Upper lobe of left lung (tissue), 4 donors: ENCODE data around the gene TEAD4.

Experiments
- CTCF ChIP-seq, 6 experiments: fragments of 450-650 bp in 4 of 6; fragments of 200-600 bp in 2 of 6; sonication (generic) in 2 of 6; IDR thresholded peaks; one replicate each; pipeline ENCODE4 v1.5.1; 2016 to 2019; ENCODE audit warnings: antibody characterized with exemption in 6 of 6
- EP300 ChIP-seq, 4 donors: sonication (generic); formaldehyde crosslinking; IDR thresholded peaks; one replicate each; pipeline ENCODE4 v1.5.1; 2017; ENCODE audit warnings: antibody characterized with exemption in 4 of 4, control low read depth in 2 of 4
- POLR2A ChIP-seq, 4 donors: fragments of 450-650 bp; IDR thresholded peaks; one replicate each; pipeline ENCODE4 v1.5.1; 2016 to 2017; ENCODE audit warnings: antibody characterized with exemption in 4 of 4, mild to moderate bottlenecking in 2 of 4
- POLR2AphosphoS5 ChIP-seq, 2 donors: sonication (generic); formaldehyde crosslinking; IDR thresholded peaks; one replicate each; pipeline ENCODE4 v1.5.1; 2017; ENCODE audit warnings: antibody characterized with exemption in 2 of 2

GRCh38 chr12:3055704-3056467, 96.7 kb downstream of the TEAD4 start:
- TF ChIP-seq POLR2A (IDR thresholded peaks at IDR 0.05) (no peak), CTCF (IDR thresholded peaks at IDR 0.05) (no peak), POLR2AphosphoS5 (IDR thresholded peaks at IDR 0.05) (no peak), EP300 (IDR thresholded peaks at IDR 0.05) (no peak)
